Measurements from ENCODE around the gene MUC12.

Gene MUC12

DNA sequence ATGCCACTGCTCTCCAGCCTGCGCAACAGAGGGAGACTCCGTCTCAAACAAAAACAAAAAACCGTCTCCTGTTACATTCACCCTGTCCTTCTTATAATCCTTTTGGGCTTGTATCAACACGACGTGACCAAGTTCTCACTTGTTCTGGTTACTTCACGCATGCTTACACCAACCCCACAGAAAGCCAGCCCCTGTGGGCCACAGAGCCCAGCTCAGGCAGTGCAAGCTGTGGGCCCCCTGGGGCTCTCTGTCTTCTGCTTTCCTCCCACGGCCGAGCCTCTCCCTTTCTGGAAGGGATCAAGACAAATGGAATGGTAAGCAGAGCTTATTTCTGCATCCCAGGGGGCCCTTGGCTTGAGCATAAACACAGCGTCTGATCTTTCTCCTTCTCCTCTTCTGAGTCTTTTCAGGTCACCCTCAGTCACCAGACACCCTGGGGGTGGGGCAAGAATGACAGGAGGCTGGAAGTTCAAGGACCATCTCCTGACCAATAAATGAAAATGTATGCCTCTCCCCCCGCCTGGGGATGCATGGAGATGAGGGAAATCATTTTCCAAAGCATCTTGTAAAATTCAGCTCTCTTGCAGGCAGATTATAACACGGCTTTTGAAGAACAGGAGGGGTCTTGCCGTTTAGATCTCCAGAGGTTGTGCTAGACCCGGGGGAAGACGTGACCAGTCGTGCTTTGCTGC lies 96.9 kb downstream of the MUC12 start:
- DNase-seq: no peak

GRCh38 chr7:101066833-101067177 lies 97.4 kb downstream of the MUC12 start:
- no peak for DNase-seq

GRCh38 chr7:101068401-101068800 lies 99.0 kb downstream of the MUC12 start:
- no peak for DNase-seq
